ENCODE results near the gene PLA2G6.

PLA2G6 gene

DNA sequence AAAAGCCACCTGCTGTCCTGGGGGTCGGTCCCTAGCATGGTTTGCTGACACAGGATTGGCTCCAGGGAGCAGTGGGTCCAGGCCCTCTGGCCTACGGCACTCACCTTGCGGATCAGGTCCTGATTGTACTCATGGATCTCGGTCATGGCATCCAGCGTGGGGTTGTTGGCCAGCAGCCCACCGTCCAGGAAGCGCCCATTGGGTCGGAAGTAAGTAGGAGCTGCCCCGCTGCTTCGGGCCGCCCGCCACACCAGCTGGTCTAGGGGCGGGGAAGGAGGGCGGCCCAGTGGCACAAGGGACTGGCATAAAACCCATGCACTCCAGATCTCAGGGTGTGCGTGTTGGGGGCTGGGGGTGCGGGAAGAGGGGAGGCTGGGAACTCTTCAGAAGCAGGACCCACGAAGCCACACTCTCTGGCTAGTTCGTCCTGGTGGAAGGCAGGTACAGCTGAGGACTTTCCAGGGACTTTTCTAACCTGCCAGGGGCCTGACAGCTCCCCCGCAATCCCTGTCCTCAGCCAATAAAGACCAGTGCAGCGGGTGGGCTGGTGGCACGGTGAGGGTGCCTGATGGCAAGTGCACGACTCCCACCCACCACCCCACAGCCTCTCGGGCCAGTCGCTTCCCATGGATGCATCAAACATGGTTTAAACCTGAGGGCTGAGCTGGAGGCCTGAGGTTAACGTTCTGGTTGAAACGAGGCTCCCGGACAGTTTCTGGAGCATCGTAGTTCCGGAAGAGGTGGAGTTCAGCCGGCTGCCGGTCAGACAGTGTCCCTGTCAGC is 66.0 kb downstream of the PLA2G6 start:
- H3K9me3 ChIP-seq (ENCODE audit: insufficient read depth, low read depth, low read length), result no peaks in the 10 kb centered on the region
- no peaks in the 10 kb centered on the region for H3F3A ChIP-seq (ENCODE audit: low read depth)
- H4K20me1 ChIP-seq (ENCODE audit: insufficient read depth, low read length, poor library complexity, severe bottlenecking), result no peaks in the 10 kb centered on the region
- H2AFZ ChIP-seq (ENCODE audit: low read length), result no peak overlapping the region
- H3K9me2 ChIP-seq (replicated peaks; ENCODE audit: low read depth, low read length), result no peaks in the 10 kb centered on the region
- H3K27me3 ChIP-seq (ENCODE audit: insufficient read depth, low read length, poor library complexity, severe bottlenecking), result no peaks in the 10 kb centered on the region
- no peaks in the 10 kb centered on the region for H3K36me3 ChIP-seq (ENCODE audit: insufficient read depth, low read length)
- no peak overlapping the region for H3K4me2 ChIP-seq (ENCODE audit: low read depth, low read length, poor library complexity, severe bottlenecking)
- H3K4me3 ChIP-seq (ENCODE audit: low read length, poor library complexity, severe bottlenecking), result no peak overlapping the region
- H3K4me1 ChIP-seq (ENCODE audit: insufficient read depth, low read length, poor library complexity, severe bottlenecking), result no peaks in the 10 kb centered on the region
- H3K79me2 ChIP-seq (ENCODE audit: insufficient read depth, low read length), result no peaks in the 10 kb centered on the region
- no peak overlapping the region for H3K9ac ChIP-seq (ENCODE audit: low read depth, low read length, poor library complexity, severe bottlenecking)
- TF ChIP-seq, protein P1, sequence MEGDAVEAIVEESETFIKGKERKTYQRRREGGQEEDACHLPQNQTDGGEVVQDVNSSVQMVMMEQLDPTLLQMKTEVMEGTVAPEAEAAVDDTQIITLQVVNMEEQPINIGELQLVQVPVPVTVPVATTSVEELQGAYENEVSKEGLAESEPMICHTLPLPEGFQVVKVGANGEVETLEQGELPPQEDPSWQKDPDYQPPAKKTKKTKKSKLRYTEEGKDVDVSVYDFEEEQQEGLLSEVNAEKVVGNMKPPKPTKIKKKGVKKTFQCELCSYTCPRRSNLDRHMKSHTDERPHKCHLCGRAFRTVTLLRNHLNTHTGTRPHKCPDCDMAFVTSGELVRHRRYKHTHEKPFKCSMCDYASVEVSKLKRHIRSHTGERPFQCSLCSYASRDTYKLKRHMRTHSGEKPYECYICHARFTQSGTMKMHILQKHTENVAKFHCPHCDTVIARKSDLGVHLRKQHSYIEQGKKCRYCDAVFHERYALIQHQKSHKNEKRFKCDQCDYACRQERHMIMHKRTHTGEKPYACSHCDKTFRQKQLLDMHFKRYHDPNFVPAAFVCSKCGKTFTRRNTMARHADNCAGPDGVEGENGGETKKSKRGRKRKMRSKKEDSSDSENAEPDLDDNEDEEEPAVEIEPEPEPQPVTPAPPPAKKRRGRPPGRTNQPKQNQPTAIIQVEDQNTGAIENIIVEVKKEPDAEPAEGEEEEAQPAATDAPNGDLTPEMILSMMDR (conservative IDR thresholded peaks at IDR 0.05; ENCODE audit: low read length), result no peak
- TF ChIP-seq EZH2phosphoT487 (IDR thresholded peaks at IDR 0.05; ENCODE audit: borderline replicate concordance), result no peak

DNA sequence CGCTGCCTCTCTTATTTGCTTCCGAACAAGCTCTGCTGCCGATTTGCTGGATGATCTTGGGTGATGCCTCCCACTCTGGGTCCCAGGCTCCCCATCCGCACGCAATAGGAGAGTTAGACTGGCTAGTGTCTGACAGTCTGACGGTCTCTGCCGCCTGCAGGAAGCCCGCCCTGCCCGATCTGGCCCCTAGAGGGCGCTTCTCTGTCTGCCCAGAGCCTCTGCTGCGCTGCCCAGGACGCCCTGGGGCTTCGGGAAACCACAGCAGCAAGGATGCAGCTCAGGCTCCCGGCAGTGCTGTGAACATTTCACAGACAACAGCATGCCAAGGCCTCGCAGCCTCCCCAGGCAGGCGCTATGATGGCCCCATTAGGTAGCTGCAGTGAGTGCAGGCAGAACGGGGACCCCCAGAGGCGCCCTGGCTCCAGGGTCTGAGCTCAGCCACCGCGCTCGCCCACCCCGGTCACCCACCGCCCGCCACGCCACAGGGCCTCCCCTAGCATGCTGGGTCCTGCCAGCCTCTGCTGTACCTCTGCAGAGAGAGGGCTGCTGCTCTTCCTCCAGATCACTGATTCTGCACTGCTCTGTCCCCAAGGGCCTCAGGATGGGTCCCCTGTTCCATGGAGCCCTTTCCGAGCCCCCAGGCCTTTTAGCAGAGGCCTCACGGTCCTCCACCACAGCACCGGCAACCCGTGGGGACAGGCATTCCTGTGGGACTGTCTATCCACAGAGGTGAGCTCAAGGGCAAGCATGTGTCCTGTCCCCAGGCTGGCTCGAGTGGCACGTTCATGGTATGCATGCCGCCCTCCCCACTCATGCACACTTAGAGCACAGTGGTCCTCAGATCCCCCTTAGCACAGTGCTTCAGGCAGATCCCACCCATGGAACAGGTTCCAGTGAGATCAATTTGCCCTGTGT is 66.9 kb downstream of the PLA2G6 start:
- Histone ChIP-seq H2AFZ (ENCODE audit: low read length) (no peak overlapping the region), H3K4me2 (ENCODE audit: low read depth, low read length, poor library complexity, severe bottlenecking) (no peak overlapping the region), H3K79me2 (ENCODE audit: insufficient read depth, low read length) (no peaks in the 10 kb centered on the region), H3K9ac (ENCODE audit: low read depth, low read length, poor library complexity, severe bottlenecking) (no peak overlapping the region), H4K20me1 (ENCODE audit: insufficient read depth, low read length, poor library complexity, severe bottlenecking) (no peaks in the 10 kb centered on the region), H3K9me2 (replicated peaks; ENCODE audit: low read depth, low read length) (no peaks in the 10 kb centered on the region), H3K4me1 (ENCODE audit: insufficient read depth, low read length, poor library complexity, severe bottlenecking) (no peaks in the 10 kb centered on the region), H3K27me3 (ENCODE audit: insufficient read depth, low read length, poor library complexity, severe bottlenecking) (no peaks in the 10 kb centered on the region), H3K9me3 (ENCODE audit: insufficient read depth, low read depth, low read length) (no peaks in the 10 kb centered on the region), H3F3A (ENCODE audit: low read depth) (no peaks in the 10 kb centered on the region), H3K4me3 (ENCODE audit: low read length, poor library complexity, severe bottlenecking) (no peak overlapping the region), H3K36me3 (ENCODE audit: insufficient read depth, low read length) (no peaks in the 10 kb centered on the region)
- TF ChIP-seq EZH2phosphoT487 (IDR thresholded peaks at IDR 0.05; ENCODE audit: borderline replicate concordance), result no peak
- TF ChIP-seq, protein P1 (conservative IDR thresholded peaks at IDR 0.05; ENCODE audit: low read length), result peak; percentile 85

DNA sequence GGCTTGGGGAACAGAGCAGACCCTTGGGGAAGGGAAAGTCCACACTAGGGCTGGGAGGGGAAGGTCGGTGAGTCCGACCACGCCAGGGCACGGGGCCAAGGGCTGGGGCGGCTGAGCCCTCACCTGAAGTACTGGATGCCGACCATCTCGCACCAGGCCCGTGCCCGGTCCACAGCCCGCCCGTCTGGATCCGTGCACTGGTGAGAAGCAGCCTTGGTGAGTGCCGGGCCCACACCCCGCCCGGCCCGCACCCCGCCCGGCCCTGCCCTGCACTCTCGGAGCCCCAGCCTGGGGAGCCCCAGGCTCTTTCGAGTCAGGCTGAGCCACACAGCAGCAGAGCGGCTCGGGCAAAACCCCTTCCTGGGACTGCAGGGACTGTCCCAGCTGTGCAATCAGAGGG is 69.2 kb downstream of the PLA2G6 start:
- Histone ChIP-seq H3F3A (ENCODE audit: low read depth) (no peaks in the 10 kb centered on the region), H3K9ac (ENCODE audit: low read depth, low read length, poor library complexity, severe bottlenecking) (no peak overlapping the region)

More for the DNA sequence above, 69.2 kb downstream of the PLA2G6 start:
- H2AFZ ChIP-seq (ENCODE audit: low read length), result no peak overlapping the region
- no peak overlapping the region for H3K4me2 ChIP-seq (ENCODE audit: low read depth, low read length, poor library complexity, severe bottlenecking)
- no peak overlapping the region for H3K4me3 ChIP-seq (ENCODE audit: low read length, poor library complexity, severe bottlenecking)
- no peaks in the 10 kb centered on the region for H3K9me3 ChIP-seq (ENCODE audit: insufficient read depth, low read depth, low read length)
- no peaks in the 10 kb centered on the region for H3K4me1 ChIP-seq (ENCODE audit: insufficient read depth, low read length, poor library complexity, severe bottlenecking)
- H3K9me2 ChIP-seq (replicated peaks; ENCODE audit: low read depth, low read length), result no peaks in the 10 kb centered on the region
- no peaks in the 10 kb centered on the region for H3K36me3 ChIP-seq (ENCODE audit: insufficient read depth, low read length)
- H3K27me3 ChIP-seq (ENCODE audit: insufficient read depth, low read length, poor library complexity, severe bottlenecking), result no peaks in the 10 kb centered on the region
- H4K20me1 ChIP-seq (ENCODE audit: insufficient read depth, low read length, poor library complexity, severe bottlenecking), result no peaks in the 10 kb centered on the region
- TF ChIP-seq EZH2phosphoT487 (IDR thresholded peaks at IDR 0.05; ENCODE audit: borderline replicate concordance), result no peak
- TF ChIP-seq, protein P1 (conservative IDR thresholded peaks at IDR 0.05; ENCODE audit: low read length), result no peak
- no peaks in the 10 kb centered on the region for H3K79me2 ChIP-seq (ENCODE audit: insufficient read depth, low read length)

All from Loucy (cell line).